Spleen (tissue), 7 donors: ENCODE data around the gene CFAP119.

Source experiments
- CTCF ChIP-seq, 11 experiments: fragments of 200-600 bp in 7 of 11; fragments of 450-650 bp in 4 of 11; sonication (generic) in 4 of 11; IDR thresholded peaks in 8 of 11; conservative IDR thresholded peaks in 3 of 11; 1 replicate in 7 of 11; 2 replicates in 4 of 11; pipeline versions ENCODE4 v1.4.0 to v1.8.0; 2016 to 2021; ENCODE audit warnings: antibody characterized with exemption in 11 of 11, inconsistent platforms in 4 of 11, mild to moderate bottlenecking in 1 of 11
- POLR2A ChIP-seq, 3 donors: fragments of 450-650 bp; IDR thresholded peaks; one replicate each; pipeline ENCODE4 v1.5.1; 2017; ENCODE audit warnings: antibody characterized with exemption in 3 of 3, mild to moderate bottlenecking in 1 of 3
- POLR2AphosphoS5 ChIP-seq, 3 donors: sonication (generic); formaldehyde crosslinking; IDR thresholded peaks; one replicate each; pipeline ENCODE4 v1.5.1; 2017; ENCODE audit warnings: antibody characterized with exemption in 3 of 3
- donor health status: DM: no; HTN: no; CAD: no; lungs with moderate emphysema.
- donor health status: DM: no; HTN: no; CAD: no.
- donor health status: DM: no; HTN: no; CAD: no.

GRCh38 chr16:30722916-30723315 lies 38.9 kb downstream of the CFAP119 start:
- no peak for TF ChIP-seq POLR2A (IDR thresholded peaks at IDR 0.05)
- no peak for TF ChIP-seq CTCF (IDR thresholded peaks at IDR 0.05 in 8 of 11, conservative IDR thresholded peaks at IDR 0.05 in 3 of 11)
- no peak for TF ChIP-seq POLR2AphosphoS5 (IDR thresholded peaks at IDR 0.05)
